Cardiac fibroblast (primary cell): ENCODE measurements around the gene KRTAP1-5.
"Not testable (repeated sequence)": the region's sequence is repeated elsewhere in the genome, so short reads cannot be mapped to it uniquely, and the experiment has no call there.

Experiments
- DNase-seq, 2 donors: peaks; one replicate each; pipeline versions ENCODE4 v3.0.0 to v3.0.0-alpha.2; 2010; ENCODE audit warnings: low read depth in 2 of 2
- H3K4me3 ChIP-seq, 2 donors: replicated peaks in 1 of 2; 1 replicate in 1 of 2; 2 replicates in 1 of 2; pipeline ENCODE4 v1.5.1; 2011; ENCODE audit warnings: low read depth in 2 of 2, low read length in 2 of 2, mild to moderate bottlenecking in 2 of 2, moderate library complexity in 1 of 2
- TF ChIP-seq, protein P1 (sequence below): IDR thresholded peaks from one replicate; pipeline ENCODE4 v1.5.1; 2011; ENCODE audit warnings: low read depth, mild to moderate bottlenecking, low read length, inconsistent platforms

KRTAP1-5 gene

DNA sequence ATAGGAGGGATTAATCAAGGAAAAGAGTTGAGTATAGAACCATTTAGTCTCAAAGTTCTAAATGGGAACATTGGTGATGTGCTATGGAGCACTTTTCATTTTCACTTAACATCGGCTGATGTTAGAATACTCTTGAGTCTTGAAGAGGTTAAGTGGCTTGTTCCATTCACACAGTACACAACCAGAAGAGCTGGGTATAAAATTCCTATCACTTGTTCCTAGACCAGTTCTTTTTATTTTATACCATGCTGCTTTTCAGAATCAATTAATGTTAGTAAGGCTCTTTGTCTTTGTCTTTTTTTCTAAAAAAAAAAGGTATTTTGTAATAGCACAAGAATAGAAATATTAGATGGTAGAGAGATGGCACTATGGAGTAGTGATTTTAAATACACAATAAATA is 15.9 kb upstream of the KRTAP1-5 start:
- no peak overlapping the region for H3K4me3 ChIP-seq
- no peak for DNase-seq
- TF ChIP-seq, protein P1, sequence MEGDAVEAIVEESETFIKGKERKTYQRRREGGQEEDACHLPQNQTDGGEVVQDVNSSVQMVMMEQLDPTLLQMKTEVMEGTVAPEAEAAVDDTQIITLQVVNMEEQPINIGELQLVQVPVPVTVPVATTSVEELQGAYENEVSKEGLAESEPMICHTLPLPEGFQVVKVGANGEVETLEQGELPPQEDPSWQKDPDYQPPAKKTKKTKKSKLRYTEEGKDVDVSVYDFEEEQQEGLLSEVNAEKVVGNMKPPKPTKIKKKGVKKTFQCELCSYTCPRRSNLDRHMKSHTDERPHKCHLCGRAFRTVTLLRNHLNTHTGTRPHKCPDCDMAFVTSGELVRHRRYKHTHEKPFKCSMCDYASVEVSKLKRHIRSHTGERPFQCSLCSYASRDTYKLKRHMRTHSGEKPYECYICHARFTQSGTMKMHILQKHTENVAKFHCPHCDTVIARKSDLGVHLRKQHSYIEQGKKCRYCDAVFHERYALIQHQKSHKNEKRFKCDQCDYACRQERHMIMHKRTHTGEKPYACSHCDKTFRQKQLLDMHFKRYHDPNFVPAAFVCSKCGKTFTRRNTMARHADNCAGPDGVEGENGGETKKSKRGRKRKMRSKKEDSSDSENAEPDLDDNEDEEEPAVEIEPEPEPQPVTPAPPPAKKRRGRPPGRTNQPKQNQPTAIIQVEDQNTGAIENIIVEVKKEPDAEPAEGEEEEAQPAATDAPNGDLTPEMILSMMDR = no peak

DNA sequence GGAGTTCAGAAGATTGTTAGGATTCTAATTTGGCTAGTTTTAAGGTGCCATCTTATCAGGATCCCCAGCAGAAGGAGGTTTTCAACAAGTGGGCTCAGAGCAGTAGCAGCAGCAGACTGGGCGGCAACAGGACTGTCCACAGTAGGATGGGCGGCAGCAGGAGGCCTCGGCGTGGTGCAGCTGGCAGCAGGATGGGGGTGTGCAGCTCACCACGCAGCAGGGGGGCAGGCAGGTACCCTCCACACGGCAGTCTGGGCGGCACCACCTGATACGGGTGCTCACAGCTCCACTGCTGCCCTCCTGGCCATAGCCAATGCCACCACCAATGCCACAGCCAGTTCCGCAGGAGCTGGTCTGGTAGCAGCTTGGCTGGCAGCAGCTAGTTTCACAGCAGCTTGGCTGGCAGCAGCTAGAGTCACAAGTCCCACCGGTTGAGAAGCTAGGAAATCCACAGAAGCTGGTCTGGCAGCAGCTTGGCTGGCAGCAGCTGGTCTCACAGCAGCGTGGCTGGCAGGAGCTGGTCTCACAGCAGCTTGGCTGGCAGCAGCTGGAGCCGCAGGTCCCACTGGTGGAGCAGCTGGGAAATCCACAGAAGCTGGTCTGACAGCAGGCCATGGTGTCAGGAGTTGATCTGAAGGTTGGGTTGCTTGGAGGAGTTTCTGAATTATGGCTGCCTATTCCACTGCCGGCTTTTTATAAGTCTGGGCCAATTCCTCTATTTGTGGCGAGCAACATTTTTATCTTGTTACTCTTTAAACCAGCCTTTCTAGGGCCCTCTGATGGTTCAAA is 14.0 kb upstream of the KRTAP1-5 start, which contains the start of gene KRTAP1-1:
Gene KRTAP1-1 (minus strand): TSS at position 668 of the 789 bp plus-strand sequence. CDS start 53 bp downstream, at position 615.
- DNase-seq, H3K4me3 ChIP-seq: not testable (repeated sequence)

DNA sequence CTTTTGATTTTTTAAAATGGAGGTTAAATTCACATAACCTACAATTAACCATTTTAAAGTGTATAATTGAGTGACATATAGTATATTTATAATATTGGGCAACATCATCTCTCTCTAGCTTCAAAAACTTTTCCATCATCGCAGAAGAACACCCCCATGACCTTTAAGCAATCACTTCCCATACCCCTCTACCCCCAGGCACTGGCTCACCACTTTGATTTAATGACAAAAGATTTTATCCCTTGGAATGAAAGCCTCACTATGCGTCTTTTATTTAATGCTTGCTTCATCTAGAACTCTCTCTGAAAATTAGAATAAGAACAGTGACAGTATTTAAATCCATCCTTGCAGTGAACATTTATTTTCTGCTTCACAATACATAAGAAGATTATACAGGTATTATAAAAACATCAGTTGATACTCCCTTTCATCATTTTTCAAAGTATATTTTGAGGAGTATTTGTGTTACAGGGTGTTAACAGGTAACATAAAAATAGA is 10.9 kb upstream of the KRTAP1-5 start:
- TF ChIP-seq, protein P1 = no peak
- no peak overlapping the region for H3K4me3 ChIP-seq
- DNase-seq = no peak

DNA sequence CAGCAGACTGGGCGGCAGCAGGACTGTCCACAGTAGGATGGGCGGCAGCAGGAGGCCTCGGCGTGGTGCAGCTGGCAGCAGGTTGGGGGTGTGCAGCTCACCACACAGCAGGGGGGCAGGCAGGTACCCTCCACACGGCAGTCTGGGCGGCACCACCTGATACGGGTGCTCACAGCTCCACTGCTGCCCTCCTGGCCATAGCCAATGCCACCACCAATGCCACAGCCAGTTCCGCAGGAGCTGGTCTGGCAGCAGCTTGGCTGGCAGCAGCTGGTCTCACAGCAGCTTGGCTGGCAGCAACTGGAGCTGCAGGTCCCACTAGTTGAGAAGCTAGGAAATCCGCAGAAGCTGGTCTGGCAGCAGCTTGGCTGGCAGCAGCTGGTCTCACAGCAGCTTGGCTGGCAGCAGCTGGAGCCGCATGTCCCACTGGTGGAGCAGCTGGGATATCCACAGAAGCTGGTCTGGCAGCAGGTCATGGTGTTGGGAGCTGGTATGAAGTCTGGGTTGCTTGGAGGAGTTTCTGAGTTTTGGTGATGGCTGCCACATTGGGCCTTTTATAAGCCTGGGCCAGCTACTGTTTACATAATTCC is 7.4 kb upstream of the KRTAP1-5 start, which contains the start of gene KRTAP1-3:
Gene KRTAP1-3 (minus strand): TSS at position 529 of the 590 bp plus-strand sequence. CDS start 53 bp downstream, at position 476.
- DNase-seq, H3K4me3 ChIP-seq: not testable (repeated sequence)

DNA sequence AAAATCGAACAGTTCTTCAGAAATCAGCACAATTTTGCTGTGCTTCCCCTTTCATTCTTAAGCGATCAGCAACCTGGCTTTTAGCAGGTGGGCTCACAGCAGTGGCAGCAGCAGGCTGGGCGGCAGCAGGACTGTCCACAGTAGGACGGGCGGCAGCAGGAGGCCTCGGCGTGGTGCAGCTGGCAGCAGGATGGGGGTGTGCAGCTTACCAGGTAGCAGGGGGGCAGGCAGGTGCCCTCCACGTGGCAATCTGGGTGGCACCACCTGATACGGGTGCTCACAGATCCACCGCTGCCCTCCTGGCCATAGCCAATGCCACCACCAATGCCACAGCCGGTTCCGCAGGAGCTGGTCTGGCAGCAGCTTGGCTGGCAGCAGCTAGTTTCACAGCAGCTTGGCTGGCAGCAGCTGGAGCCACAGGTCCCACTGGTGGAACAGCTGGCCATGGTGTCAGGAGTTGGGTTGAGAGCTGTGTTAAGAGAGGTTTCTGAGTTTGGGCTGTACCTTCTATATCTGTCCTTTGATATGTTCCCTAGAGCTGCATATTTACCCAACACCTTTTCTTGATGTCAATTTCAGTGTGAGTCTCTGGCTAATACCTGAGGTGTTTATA is 2.7 kb upstream of the KRTAP1-5 start, which contains the start of gene KRTAP1-4:
Gene KRTAP1-4 (minus strand): TSS at position 563 of the 613 bp plus-strand sequence. CDS start 117 bp downstream, at position 446.
- no peak for DNase-seq
- TF ChIP-seq, protein P1 = no peak
- H3K4me3 ChIP-seq = no peak within 1 kb of the TSS

DNA sequence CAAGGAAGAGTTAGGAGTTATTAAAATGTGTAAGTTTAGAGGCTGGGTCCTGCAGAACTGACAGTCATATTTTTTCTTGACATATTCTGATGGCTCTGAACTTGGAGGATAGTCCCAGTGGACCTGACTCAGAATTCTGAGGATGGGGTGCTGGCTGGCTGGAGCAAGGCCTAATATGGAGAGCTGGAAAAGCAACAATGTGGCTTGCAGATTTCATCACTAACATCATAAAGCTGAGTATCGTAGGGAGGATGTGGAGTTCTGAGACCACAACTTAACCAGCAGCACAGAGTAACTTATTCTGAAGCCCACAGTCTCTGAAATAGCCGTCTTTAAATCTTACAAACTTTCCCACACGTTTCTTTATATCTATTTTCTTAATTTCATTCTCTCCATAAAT is 2.3 kb downstream of the KRTAP1-5 start:
- TF ChIP-seq, protein P1 = no peak
- DNase-seq = peak in 1 of 2 donors; percentile 52
- no peak overlapping the region for H3K4me3 ChIP-seq

DNA sequence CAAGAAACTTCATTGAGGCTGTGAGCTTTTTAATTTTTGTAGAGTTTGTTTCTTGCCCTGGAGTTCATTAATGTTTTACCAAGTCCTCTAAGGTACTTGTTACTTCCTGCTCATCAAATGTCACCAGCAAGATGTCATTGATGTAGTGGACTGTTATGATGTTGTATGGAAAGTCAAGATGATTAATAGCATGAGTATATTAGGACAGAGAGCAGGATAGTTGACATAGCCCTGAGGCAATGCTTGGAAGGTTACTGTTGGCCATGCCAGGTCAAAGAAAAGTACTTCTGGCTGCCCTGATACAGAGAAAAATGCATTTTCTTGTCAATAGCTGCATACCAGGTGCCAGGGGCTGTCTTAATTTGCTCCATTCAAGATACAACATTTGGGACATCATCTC is 6.7 kb downstream of the KRTAP1-5 start:
- DNase-seq = no peak
- H3K4me3 ChIP-seq = no peak overlapping the region
- TF ChIP-seq, protein P1 = no peak
